Right lobe of liver (tissue), 6 donors: Measurements from ENCODE around the gene GJB2. TPM values are rescaled to one million over a fixed set of nuclear protein-coding genes. Genes with fewer than 3 reads are reported as not detected.

Experiments used
- ATAC-seq, 4 donors: fragments of 200-7000 bp; cut with Tn5 transposase; one replicate each; pipeline ENCODE4 v1.9.1; 2020; ENCODE audit warnings: mild to moderate bottlenecking in 4 of 4, moderate library complexity in 4 of 4
- DNase-seq, 3 donors: peaks; one replicate each; pipeline ENCODE4 v3.0.0-alpha.2; 2020
- H3K27ac ChIP-seq, 3 donors: fragments of 200-600 bp; one replicate each; pipeline ENCODE4 v1.8.0; 2022
- H3K27me3 ChIP-seq, 2 donors: fragments of 200-600 bp; one replicate each; pipeline ENCODE4 v1.8.0; 2022
- H3K36me3 ChIP-seq, 4 donors: fragments of 200-600 bp; sonication (generic) in 1 of 4; one replicate each; pipeline versions ENCODE4 v1.5.1 to v1.8.0; 2017 to 2022; ENCODE audit warnings: control low read depth in 1 of 4
- H3K4me1 ChIP-seq, 4 donors: fragments of 200-600 bp; sonication (generic) in 1 of 4; one replicate each; pipeline versions ENCODE4 v1.5.1 to v1.8.0; 2017 to 2022; ENCODE audit warnings: control low read depth in 1 of 4
- H3K4me3 ChIP-seq, 3 donors: fragments of 200-600 bp; one replicate each; pipeline ENCODE4 v1.8.0; 2022
- H3K9me3 ChIP-seq, 4 donors: fragments of 200-600 bp; sonication (generic) in 1 of 4; one replicate each; pipeline versions ENCODE4 v1.5.1 to v1.8.0; 2017 to 2022; ENCODE audit warnings: control low read depth in 1 of 4
- POLR2A ChIP-seq: fragments of 450-650 bp; IDR thresholded peaks from one replicate; pipeline ENCODE4 v1.6.1; 2017; ENCODE audit warnings: antibody characterized with exemption, mild to moderate bottlenecking
- WGBS: methylation state at CpG from one replicate; pipeline ENCODE4 v1.1.6; 2018; ENCODE audit warnings: low coverage, low lambda C conversion rate; ENCODE audit not compliant: insufficient coverage; ENCODE audit errors: missing lambda C conversion rate; 5-methylcytosine and 5-hydroxymethylcytosine counted together
- intact Hi-C, 2 donors: fragments of 100-400 bp; cut with DNase I; formaldehyde crosslinking; loops; one replicate each; pipeline versions ENCODE4 v1.11.2 to v1.14.1; 2022
- total RNA-seq, 6 experiments: library from RNA; depleted of rRNA in 2 of 6; stranded (reverse); fragments of >200 nt in 2 of 6; fragmentation: NEBNext Ultra II Directional in 3 of 6; extraction: Animal tissue kit (Norgen Biotek cat#: 25700) in 3 of 6; gene quantifications; one replicate each; pipeline versions ENCODE4 v1.1.0 to v1.2.4, GENCODE V29; 2016 to 2023
- TF ChIP-seq, protein P1 (sequence below), 4 donors: fragments of 200-600 bp in 3 of 4; fragments of 450-650 bp in 1 of 4; IDR thresholded peaks; one replicate each; pipeline versions ENCODE4 v1.5.1 to v1.8.0; 2016 to 2022; ENCODE audit warnings: antibody characterized with exemption in 4 of 4, mild to moderate bottlenecking in 2 of 4
- donor health status: DM: no; HTN: yes; CAD: no.
- donor health status: DM: no; HTN: no; CAD: no.
- donor health status: DM: no; HTN: no; CAD: no.
- donor health status: DM: no; HTN: yes; CAD: no.
- donor health status: DM: no; HTN: yes; CAD: no.

The GJB2 gene
- total RNA-seq, 6 experiments from 2014 or later: 21.8 to 40.0 (median 30.0) TPM

DNA sequence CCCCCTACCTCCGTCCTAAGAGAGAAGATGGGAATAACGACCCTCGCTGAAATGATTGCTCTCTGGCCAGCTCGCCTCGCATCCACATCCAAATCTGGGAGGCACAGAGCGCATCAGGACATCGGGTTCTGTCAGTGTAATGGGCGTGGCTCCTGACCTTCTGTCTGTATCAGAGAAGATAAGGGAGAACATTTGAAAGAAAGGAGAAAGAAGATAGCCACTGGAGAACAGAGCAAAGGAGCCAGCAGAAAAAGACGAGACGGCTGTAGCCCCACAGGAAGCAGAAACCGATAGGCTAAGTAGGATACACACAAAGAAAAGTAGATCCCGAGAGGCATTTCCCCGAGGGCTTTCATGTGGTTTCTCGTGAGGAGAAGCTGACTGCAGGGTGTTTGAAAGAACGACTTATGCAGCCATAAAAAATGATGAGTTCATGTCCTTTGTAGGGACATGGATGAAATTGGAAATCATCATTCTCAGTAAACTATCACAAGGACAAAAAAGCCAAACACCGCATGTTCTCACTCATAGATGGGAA, 14.0 kb upstream of the GJB2 start:
- Histone ChIP-seq H3K36me3 (no peaks in the 10 kb centered on the region), H3K27ac (no peak overlapping the region), H3K4me1 (no peaks in the 10 kb centered on the region), H3K9me3 (no peaks in the 10 kb centered on the region), H3K4me3 (no peak overlapping the region), H3K27me3 (no peaks in the 10 kb centered on the region)
- WGBS: 70% methylated on average over 8 of the region's 16 CpGs
- DNase-seq (no peak), ATAC-seq (no peak)
- TF ChIP-seq POLR2A: no peak
- TF ChIP-seq, protein P1, sequence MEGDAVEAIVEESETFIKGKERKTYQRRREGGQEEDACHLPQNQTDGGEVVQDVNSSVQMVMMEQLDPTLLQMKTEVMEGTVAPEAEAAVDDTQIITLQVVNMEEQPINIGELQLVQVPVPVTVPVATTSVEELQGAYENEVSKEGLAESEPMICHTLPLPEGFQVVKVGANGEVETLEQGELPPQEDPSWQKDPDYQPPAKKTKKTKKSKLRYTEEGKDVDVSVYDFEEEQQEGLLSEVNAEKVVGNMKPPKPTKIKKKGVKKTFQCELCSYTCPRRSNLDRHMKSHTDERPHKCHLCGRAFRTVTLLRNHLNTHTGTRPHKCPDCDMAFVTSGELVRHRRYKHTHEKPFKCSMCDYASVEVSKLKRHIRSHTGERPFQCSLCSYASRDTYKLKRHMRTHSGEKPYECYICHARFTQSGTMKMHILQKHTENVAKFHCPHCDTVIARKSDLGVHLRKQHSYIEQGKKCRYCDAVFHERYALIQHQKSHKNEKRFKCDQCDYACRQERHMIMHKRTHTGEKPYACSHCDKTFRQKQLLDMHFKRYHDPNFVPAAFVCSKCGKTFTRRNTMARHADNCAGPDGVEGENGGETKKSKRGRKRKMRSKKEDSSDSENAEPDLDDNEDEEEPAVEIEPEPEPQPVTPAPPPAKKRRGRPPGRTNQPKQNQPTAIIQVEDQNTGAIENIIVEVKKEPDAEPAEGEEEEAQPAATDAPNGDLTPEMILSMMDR (IDR thresholded peaks at IDR 0.05): no peak
- intact Hi-C loops: no loop called here

DNA sequence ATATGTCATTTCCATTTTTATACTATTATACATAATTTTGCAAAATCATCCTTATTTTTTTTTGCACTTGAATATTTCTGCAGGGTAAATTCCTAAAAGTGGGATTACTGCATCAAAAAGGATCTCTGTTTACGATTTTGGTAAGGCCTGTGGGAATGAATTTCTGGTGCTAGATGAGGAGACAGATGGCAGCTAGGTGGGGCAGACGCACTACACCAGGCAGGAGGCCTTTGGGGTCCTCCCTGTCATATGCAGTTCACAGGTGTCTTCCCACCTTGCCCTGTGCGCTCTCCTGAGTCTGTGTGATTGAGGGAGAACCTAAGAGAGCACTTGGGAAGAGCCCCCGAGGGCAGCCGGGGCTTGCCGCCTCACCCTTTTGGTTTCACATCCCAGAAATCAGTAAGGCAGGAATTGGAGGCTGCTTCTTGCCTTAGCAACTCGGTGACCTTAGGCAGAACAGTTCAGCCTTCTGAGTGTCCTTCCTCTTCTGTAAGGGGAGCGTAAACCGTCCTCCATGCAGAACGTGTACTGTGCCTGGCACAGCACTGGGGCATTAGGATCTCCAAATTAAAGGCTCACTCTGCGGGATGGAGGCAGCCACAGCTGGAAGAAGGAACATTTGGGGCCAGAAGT, 13.4 kb upstream of the GJB2 start:
- H3K4me3 ChIP-seq: no peak overlapping the region
- no peak overlapping the region for H3K27ac ChIP-seq
- no peak for DNase-seq
- no peaks in the 10 kb centered on the region for H3K36me3 ChIP-seq
- intact Hi-C loops: no loop called here
- ATAC-seq: no peak
- no peaks in the 10 kb centered on the region for H3K27me3 ChIP-seq
- TF ChIP-seq POLR2A: no peak
- TF ChIP-seq, protein P1 (IDR thresholded peaks at IDR 0.05): no peak
- 54% methylated on average over 4 of the region's 11 CpGs for WGBS
- H3K9me3 ChIP-seq: no peaks in the 10 kb centered on the region
- H3K4me1 ChIP-seq: no peaks in the 10 kb centered on the region

DNA sequence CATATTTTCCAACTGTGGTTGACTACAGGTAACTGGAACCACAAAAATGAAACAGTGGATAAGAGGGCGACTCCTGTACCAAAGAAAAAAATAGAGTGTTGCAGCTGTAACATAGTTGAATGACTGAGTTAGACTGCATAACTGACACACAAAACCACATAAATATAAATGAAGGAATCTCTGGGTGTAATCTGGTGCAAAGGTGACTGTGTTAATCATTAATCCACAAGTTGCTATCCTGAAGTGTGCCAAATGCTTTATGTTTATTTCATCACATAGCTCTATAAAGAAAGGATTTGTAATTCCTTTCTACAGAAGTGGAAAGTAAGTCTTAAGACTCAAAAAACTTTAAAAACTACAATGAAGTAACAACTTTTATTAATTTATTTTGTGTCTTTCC, 6.0 kb upstream of the GJB2 start:
- no peaks in the 10 kb centered on the region for H3K27me3 ChIP-seq
- ATAC-seq: peak; percentile 68 to 84 (median 80)
- no peak overlapping the region for H3K4me3 ChIP-seq
- H3K9me3 ChIP-seq: no peaks in the 10 kb centered on the region
- H3K27ac ChIP-seq: peak overlapping the region; percentile 10 to 45 (median 36)
- no peak for DNase-seq
- no peaks in the 10 kb centered on the region for H3K36me3 ChIP-seq
- H3K4me1 ChIP-seq: peaks cover 0 to 22% (median 6%) of the 10 kb centered on the region in 4 donors
- no peak for TF ChIP-seq POLR2A
- TF ChIP-seq, protein P1 (IDR thresholded peaks at IDR 0.05): no peak
- intact Hi-C loops: loop anchor here in 1 of 2 donors (10.0 kb wide), 1 partner anchor 276 kb away; no protein-coding TSS in a partner anchor
- WGBS: 41% methylated on average over 1 of the region's 1 CpG

DNA sequence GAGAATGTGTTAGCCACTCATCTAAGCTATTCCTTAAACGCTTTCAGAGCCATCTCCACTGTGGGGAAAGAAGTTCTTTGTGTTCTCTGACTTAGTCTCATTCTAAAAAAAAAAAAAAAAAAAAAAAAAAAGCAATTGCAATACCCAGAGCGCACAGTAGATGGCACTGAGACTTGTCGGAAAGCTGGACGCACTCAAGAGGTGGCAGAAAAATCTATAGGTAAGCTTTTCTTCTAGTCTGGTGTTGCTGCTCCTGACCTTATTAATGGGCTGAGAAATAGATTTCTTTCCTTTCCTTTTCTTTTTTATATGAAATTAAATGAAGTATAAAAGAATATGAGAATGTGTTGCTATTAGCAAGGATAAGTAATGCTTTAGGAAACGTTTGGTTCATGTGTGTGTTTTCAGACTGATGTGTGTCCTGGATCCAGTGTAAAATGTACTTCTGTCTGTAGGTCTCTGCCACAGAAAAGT, 4.7 kb upstream of the GJB2 start:
- H3K4me1 ChIP-seq: peaks cover 0 to 27% (median 6%) of the 10 kb centered on the region in 4 donors
- intact Hi-C loops: loop anchor here in 1 of 2 donors (10.0 kb wide), 1 partner anchor 277 kb away; no protein-coding TSS in a partner anchor
- 4% methylated on average over 5 of the region's 5 CpGs for WGBS

More for the DNA sequence above, 4.7 kb upstream of the GJB2 start:
- Histone ChIP-seq H3K36me3 (no peaks in the 10 kb centered on the region), H3K27me3 (no peaks in the 10 kb centered on the region), H3K4me3 (no peak overlapping the region), H3K9me3 (no peaks in the 10 kb centered on the region), H3K27ac (peak overlapping the region in 1 of 3 donors; percentile 19)
- TF ChIP-seq POLR2A: no peak
- TF ChIP-seq, protein P1 (IDR thresholded peaks at IDR 0.05): peak; percentile 51 to 74 (median 72)
- ATAC-seq: peak; percentile 71 to 76 (median 72)
- DNase-seq: no peak
